GM23248 (cell line): Measurements from ENCODE around the gene GAREM1.

Experiments used
- EZH2 ChIP-seq: fragments of 200-600 bp; sonication (generic); IDR thresholded peaks from 2 replicates; pipeline ENCODE4 v1.6.1; 2018; ENCODE audit warnings: antibody characterized with exemption, mild to moderate bottlenecking; ENCODE audit not compliant: insufficient read depth, poor library complexity, severe bottlenecking
- EZH2phosphoT487 ChIP-seq: fragments of 200-600 bp; sonication (generic); IDR thresholded peaks from 2 replicates; pipeline ENCODE4 v1.6.1; 2018; ENCODE audit warnings: antibody characterized with exemption, moderate library complexity, mild to moderate bottlenecking, low read depth; ENCODE audit not compliant: insufficient read depth

GRCh38 chr18:32438173-32438572 is 32.5 kb downstream of the GAREM1 start:
- TF ChIP-seq EZH2: no peak
- TF ChIP-seq EZH2phosphoT487: no peak
